GM18498 (cell line): ENCODE measurements around the gene SATL1.
"Not testable (repeated sequence)": the region's sequence is repeated elsewhere in the genome, so short reads cannot be mapped to it uniquely, and the experiment has no call there.

Source experiments
- ATAC-seq: cut with Tn5 transposase; IDR thresholded peaks from one replicate; pipeline ENCODE4 v1.9.1; 2021; ENCODE audit warnings: mild to moderate bottlenecking, moderate library complexity; ENCODE audit not compliant: unreplicated experiment

SATL1 gene, protein sequence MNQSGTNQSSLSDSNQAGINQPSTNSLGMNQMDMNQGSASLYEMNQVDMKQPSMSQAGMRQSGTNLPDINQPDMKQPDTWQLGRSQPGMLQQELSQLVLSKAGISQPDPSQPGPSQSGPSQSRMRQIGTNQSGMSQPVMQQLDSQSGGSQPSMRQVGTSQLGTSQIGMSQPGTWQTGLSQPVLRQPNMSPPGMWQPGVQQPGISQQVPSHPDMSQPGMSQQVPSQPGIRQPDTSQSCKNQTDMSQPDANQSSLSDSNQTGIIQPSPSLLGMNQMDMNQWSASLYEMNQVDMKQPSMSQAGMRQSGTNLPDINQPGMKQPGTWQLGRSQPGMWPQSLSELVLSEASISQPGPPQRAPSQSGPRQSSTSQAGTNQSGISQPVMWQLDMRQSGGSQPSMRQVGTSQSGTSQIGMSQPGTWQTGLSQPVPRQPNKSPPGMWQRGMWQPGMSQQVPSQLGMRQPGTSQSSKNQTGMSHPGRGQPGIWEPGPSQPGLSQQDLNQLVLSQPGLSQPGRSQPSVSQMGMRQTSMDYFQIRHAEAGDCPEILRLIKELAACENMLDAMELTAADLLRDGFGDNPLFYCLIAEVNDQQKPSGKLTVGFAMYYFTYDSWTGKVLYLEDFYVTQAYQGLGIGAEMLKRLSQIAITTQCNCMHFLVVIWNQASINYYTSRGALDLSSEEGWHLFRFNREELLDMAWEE

GRCh38 chrX:85243761-85244449 lies at the start of gene SATL1, which contains the start of gene ZNF711:
Gene SATL1, minus strand, starts transcription at chrX:85243779. Its CDS starts 134,811 bp downstream, at chrX:85108968.
Gene ZNF711, plus strand, starts transcription at chrX:85243991. Its CDS starts 3,582 bp downstream, at chrX:85247573.
- ATAC-seq, result peak; percentile 60

DNA sequence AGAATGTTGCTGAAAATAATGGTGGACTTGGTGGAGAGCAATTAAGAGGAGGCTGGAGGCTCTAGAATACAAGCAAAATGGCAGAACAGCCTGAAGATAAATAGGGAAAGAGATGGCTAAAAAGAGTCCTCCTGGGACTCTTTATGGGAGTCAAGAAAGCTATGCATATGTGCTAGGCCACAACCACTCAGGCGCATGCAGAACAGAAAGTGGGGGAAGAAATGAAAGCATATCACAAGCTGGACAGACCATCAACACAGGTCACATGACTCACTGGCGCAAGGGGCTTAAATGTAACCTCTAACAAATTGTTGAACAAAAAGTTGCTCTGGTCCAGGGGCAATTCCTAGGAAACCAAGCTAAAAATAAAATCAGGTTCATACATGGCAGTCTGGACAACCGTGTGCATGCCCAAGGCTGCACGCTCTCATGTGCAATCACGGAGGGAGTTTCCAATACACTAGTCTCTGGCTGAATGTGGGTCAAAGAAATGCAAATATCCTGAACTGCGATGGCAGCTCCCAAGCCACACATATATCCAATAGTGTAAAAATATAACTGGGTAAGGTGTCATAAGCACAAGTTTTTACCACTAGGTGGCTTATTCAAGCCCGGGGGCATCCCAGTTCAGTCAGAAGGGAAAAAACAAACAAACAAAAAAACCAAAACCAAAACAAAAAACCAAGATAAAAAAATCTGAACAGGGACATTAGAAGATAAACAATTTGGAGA lies 45.6 kb upstream of the SATL1 start:
- no peak for ATAC-seq

GRCh38 chrX:85285286-85285685 lies 41.7 kb upstream of the SATL1 start:
- ATAC-seq, result not testable (repeated sequence)

GRCh38 chrX:85244450-85245211 lies 1.1 kb upstream of the SATL1 start:
- ATAC-seq, result peak; percentile 58

- ATAC-seq, result no peak
These were observed 424 bp downstream of the SATL1 start for GRCh38 chrX:85243155-85243554.

DNA sequence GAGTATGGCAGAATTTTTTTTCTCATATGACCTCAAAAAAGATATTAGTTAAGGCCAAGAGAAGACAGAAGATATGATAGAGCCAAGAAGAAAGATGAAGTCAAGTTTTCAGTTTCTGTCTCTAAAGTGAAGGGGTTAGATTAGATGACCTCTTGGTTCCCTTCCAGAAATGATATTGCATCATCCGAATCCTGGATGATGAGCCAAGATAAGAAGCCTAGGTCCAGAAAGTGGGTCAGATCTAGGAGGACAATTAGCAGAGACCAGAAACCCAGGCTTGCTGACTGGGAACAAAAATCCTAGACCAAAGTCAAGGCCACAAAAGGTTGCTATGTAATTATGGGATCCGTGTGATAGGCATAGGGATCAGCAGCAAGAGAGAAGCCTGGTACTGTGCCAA lies 20.2 kb downstream of the SATL1 start:
- no peak for ATAC-seq

GRCh38 chrX:85221361-85221760 lies 22.2 kb downstream of the SATL1 start:
- no peak for ATAC-seq

GRCh38 chrX:85215946-85216345 lies 27.6 kb downstream of the SATL1 start:
- ATAC-seq, result no peak

DNA sequence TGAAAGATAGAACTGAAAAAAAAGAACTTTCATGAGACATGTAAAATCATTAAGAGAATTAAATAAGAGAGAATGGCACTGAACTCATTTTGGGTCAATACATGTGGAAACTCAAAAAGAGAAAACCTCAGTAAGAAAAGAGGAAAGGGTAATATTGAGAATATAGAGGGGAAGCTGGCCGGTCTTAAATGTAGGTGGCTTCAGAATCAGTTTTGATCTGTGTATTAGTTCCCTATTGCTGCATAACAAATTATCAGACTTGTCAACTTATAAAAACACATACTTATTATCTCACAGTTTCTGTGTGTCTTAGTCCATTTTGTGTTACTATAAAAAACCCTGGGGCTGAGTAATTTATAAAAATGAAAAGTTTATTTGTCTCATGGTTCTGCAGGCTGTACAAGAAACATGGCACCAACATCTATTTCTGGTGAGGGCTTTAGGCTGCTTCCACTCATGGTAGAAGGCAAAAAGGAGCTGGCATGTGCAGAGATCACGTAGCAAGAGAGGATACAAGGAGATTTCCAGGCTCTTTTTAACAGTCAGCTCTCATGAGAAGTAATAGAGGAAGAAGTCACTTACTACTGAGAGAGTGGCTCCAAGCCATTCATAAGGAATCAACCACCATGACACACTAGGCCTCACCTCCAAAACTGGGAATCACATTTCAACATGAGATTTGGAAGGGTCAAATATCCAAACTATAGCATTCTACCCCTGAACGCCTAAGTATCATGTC lies 29.6 kb downstream of the SATL1 start:
- ATAC-seq, result no peak

GRCh38 chrX:85203461-85203970 lies 40.1 kb downstream of the SATL1 start:
- no peak for ATAC-seq

DNA sequence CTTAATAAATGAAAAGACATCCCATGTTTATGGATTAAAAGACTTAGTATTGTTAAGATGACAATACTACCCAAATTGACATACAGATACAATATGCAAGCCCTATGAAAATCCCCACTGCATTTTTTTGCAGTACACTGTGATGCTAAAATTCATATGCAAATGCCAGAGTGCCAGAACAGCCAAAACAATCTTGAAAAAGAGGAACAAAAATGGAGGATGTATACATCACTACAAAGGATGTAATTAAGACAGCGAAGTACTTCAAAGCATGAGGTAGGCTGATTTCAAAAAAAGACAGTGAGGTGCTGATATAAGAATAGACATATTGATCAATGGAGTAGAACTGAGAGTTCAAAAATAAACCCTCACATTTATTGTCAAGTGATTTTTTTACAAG lies 47.3 kb downstream of the SATL1 start:
- no peak for ATAC-seq

GRCh38 chrX:85159644-85160043 lies 83.9 kb downstream of the SATL1 start:
- ATAC-seq, result no peak

GRCh38 chrX:85140964-85141363 lies 102.6 kb downstream of the SATL1 start:
- ATAC-seq, result peak; percentile 64

DNA sequence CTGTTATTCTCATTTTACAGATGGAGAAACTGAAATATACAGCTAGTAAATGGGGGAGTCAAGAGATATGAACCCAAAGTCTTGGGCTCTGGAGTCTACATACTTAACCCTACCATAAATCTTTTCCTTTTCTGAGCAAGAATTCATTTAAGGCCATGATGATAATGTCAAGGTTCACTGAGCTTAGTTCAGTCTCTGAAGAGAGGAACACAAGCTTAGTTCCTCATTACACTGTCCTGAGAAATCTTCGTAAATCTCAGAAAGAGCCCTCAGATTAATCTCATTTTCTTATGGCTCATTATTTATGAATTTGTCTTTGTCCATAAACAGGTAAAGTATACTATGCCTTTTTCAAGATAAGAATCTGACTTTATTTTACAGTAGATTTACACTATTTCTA lies 104.2 kb downstream of the SATL1 start:
- ATAC-seq, result no peak

- no peak for ATAC-seq
These were observed 107.2 kb downstream of the SATL1 start for GRCh38 chrX:85136409-85136808.

DNA sequence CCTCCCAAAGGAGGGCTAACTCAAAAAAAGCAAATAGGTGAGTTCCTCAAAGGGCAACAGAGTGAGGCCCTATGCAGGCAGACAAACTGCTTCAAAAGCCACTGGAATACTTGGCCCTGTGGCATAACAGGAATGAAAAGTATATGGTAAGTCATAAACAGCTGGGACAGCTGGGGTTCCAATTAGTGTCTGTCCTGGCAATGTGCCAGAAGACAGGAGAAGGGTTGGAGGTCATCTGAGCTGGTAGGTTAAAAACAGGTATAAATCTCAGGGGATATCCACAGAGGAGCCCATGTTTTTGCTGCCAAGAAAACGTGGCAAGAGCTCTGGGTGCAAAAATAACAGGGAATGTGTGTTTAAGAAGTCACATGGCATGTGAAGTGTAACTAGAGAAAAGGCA lies 128.3 kb downstream of the SATL1 start:
- ATAC-seq, result no peak

- no peak for ATAC-seq
These were observed 128.8 kb downstream of the SATL1 start for GRCh38 chrX:85114776-85115175.

- no peak for ATAC-seq
These were observed 129.4 kb downstream of the SATL1 start for GRCh38 chrX:85114171-85114570.

- ATAC-seq, result no peak
These were observed 129.8 kb downstream of the SATL1 start for GRCh38 chrX:85113746-85114145.
